ENCODE data around the gene CWC27.
"Not testable (repeated sequence)": the region's sequence is repeated elsewhere in the genome, so short reads cannot be mapped to it uniquely, and the experiment has no call there.

CWC27 gene

DNA sequence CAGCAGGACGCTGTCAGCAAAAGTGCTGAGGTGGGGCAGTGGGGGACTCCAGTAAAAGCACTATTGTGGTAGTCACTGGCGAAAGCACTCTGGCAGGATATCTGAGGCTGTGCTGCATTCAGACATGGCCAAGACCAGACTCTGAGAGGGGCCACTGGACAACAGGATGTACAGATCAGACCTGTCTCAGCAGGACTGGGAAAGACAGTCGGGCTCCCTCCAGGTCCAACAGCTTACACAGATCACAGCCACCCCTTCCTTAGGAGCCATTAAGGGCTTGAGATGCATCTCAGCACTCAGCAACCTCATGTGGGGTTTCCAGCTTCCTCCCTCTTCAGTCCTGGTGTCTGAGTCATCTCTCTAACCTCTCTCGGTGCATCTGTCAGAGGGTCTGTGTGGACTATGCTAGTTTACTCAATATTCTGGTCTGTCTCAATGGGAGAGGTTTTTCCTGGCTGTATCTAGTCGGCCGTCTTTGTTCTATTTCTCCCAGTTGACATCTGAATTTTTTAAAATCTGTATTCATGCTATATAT lies 154.5 kb downstream of the CWC27 start:
- no peak for DNase-seq (ENCODE audit: low read depth)
- TF ChIP-seq, protein P1, sequence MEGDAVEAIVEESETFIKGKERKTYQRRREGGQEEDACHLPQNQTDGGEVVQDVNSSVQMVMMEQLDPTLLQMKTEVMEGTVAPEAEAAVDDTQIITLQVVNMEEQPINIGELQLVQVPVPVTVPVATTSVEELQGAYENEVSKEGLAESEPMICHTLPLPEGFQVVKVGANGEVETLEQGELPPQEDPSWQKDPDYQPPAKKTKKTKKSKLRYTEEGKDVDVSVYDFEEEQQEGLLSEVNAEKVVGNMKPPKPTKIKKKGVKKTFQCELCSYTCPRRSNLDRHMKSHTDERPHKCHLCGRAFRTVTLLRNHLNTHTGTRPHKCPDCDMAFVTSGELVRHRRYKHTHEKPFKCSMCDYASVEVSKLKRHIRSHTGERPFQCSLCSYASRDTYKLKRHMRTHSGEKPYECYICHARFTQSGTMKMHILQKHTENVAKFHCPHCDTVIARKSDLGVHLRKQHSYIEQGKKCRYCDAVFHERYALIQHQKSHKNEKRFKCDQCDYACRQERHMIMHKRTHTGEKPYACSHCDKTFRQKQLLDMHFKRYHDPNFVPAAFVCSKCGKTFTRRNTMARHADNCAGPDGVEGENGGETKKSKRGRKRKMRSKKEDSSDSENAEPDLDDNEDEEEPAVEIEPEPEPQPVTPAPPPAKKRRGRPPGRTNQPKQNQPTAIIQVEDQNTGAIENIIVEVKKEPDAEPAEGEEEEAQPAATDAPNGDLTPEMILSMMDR (IDR thresholded peaks at IDR 0.05; ENCODE audit: control insufficient read depth, extremely low read depth, insufficient read depth) = no peak

DNA sequence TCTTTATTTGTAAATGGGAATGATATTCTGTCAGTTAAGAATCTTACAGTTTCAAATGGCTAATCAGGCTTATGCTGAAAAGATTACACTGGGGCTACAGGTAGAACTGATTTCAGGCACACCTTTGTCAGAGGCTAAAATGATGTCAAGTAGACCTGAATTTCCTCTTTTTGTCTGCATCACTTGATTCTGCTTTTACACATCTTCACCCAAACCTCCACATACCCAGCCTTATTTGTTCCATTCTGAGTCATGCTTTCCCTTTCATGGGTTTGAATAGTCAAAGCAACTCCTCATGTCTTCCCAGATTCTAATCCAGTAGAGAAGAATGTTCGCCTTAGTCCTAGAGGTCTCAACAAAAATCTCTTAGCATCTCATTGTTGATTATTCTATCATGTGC lies 156.4 kb downstream of the CWC27 start:
- H3K4me3 ChIP-seq (ENCODE audit: low read depth, low read length) = no peak overlapping the region
- no peak for DNase-seq (ENCODE audit: low read depth)
- TF ChIP-seq, protein P1 (IDR thresholded peaks at IDR 0.05; ENCODE audit: control insufficient read depth, extremely low read depth, insufficient read depth) = no peak

More for the DNA sequence above, 154.5 kb downstream of the CWC27 start:
- no peak overlapping the region for H3K4me3 ChIP-seq (ENCODE audit: low read depth, low read length)

DNA sequence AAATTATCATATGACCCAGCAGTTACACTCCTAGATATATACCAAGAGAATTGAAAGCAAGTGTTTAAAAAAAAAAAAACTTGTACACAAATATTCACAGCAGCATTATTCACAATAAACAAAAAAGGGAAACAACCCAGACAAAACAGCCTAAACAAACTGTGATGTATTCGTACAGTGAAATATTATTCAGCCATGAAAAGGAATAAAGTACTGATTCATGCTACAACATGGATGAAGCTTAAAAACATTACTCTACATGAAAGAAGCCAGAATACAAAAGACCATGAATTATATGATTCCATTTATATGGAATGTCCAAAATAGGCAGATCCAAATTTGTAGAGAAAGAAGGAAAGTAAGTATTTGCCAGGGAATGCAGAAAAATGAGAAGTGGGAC lies 161.1 kb downstream of the CWC27 start:
- H3K4me3 ChIP-seq (ENCODE audit: low read depth, low read length) = no peak overlapping the region
- DNase-seq (ENCODE audit: low read depth) = no peak
- TF ChIP-seq, protein P1 (IDR thresholded peaks at IDR 0.05; ENCODE audit: control insufficient read depth, extremely low read depth, insufficient read depth) = no peak

DNA sequence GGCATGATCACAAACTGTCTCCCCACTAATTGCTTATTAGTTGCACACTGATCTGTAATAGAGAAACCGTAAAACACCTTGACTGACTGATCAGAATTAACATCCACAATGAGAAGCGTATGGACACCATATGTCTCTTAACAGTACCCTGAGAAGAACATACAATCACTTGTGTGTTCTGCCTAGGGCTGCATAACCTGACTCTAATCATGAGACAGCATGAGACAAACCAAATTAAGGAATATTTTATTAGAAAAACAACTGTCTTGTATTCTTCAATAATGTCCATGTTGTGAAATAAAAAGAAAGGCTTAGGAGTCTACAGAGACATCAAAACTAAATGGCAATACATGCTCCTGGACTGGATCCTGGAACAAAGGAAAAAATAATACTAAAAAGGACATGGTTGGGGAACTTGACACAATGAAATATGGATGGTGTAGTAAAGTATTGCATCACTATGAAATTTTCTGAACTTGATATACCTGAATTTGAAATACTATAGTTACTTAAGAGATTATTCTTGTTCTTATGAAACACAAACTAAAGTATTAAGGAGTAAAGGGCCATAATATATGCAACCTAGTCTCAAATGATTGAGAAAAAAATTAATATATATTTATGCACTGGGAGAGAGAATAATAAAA lies 162.1 kb downstream of the CWC27 start:
- no peak overlapping the region for H3K4me3 ChIP-seq (ENCODE audit: low read depth, low read length)
- TF ChIP-seq, protein P1 (IDR thresholded peaks at IDR 0.05; ENCODE audit: control insufficient read depth, extremely low read depth, insufficient read depth) = no peak
- DNase-seq (ENCODE audit: low read depth) = no peak

DNA sequence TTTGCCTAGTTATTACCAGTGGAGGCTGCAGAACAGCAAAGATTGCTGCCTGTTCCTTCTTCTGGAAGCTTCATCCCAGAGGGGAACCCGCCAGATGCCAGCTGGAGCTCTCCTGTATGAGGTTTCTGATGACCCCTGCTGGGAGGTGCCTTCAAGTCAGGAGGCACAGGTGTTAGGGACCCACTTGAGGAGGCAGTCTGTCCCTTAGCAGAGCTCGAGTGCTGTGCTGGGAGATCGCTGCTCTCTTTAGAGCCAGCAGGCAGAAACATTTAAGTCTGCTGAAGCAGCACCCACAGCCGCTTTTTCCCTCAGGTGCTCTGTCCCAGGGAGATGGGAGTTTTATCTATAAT lies 170.7 kb downstream of the CWC27 start:
- H3K4me3 ChIP-seq (ENCODE audit: low read depth, low read length); DNase-seq (ENCODE audit: low read depth): not testable (repeated sequence)

DNA sequence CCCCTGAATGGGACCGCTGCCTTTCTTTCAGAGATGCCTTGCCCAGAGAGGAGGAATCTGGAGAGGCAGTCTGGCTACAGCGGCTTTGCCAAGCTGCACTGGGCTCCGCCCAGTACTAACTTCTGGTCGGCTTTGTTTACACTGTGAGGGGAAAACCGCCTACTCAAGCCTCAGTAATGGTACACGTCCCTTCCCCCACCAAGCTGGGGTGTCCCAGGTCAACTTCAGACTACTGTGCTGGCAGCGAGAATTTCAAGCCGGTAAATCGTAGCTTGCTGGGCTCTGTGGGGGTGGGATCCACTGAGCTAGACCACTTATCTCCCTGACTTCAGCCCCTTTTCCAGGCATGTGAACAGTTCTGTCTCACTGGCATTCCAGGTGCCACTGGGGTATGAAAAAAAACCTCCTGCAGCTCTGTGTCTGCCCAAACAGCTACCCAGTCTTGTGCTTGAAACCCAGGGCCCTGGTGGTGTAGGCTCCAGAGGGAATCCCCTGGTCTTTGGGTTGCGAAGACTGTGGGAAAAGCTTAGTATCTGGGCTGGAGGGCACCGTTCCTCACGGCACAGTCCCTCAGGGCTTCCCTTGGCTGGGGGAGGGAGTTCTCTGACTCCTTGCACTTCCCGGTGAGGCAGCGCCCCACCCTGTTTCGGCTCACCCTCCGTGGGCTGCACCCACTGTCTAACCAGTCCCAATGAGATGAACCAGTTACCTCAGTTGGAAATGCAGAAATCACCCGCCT lies 171.2 kb downstream of the CWC27 start:
- H3K4me3 ChIP-seq (ENCODE audit: low read depth, low read length) = no peak overlapping the region
- DNase-seq (ENCODE audit: low read depth) = no peak
- TF ChIP-seq, protein P1 (IDR thresholded peaks at IDR 0.05; ENCODE audit: control insufficient read depth, extremely low read depth, insufficient read depth) = no peak

DNA sequence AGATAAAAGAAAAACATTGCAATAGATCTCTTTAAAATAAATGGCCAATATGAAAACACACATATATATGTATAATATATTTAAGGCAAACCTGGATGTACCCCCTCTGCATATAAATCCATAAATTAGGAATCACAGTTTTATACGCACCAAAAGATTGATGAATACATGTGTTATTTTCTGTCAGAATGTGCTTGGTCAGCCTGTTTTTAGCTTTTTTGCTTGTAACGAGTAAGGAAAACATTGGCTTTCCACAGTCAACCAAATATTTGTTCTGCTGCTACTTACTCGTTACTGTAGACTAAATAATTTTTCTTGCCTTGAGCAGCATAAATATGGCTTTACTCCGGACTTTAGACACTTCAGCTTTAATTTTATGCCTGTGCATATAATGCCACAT lies 173.7 kb downstream of the CWC27 start:
- no peak for DNase-seq (ENCODE audit: low read depth)
- no peak overlapping the region for H3K4me3 ChIP-seq (ENCODE audit: low read depth, low read length)
- TF ChIP-seq, protein P1 (IDR thresholded peaks at IDR 0.05; ENCODE audit: control insufficient read depth, extremely low read depth, insufficient read depth) = no peak

Data from LNCaP clone FGC (cell line).